Karpas-422 (cell line): ENCODE measurements around the gene HLA-DRB1. TPM values are rescaled to one million over a fixed set of nuclear protein-coding genes. Genes with fewer than 3 reads are reported as not detected.

Source experiments
- DNase-seq: peaks from one replicate; pipeline ENCODE4 v3.0.0-alpha.2; 2015
- H2AFZ ChIP-seq: fragments of 200-600 bp; sonication (generic); 2 replicates; pipeline ENCODE4 v1.6.1; 2014; ENCODE audit warnings: antibody characterized with exemption, low read length, mixed read lengths
- H3K27ac ChIP-seq: fragments of 200-600 bp; sonication (generic); 2 replicates; pipeline ENCODE4 v1.5.1; 2014; ENCODE audit warnings: mild to moderate bottlenecking, low read length, moderate library complexity
- H3K27me3 ChIP-seq: fragments of 200-600 bp; sonication (generic); 2 replicates; pipeline ENCODE4 v1.6.1; 2014; ENCODE audit warnings: low read length, mixed read lengths
- H3K36me3 ChIP-seq: fragments of 200-600 bp; sonication (generic); 2 replicates; pipeline ENCODE4 v1.6.1; 2014; ENCODE audit warnings: low read length, mixed read lengths; ENCODE audit not compliant: insufficient read depth
- H3K4me1 ChIP-seq: fragments of 200-600 bp; sonication (generic); 2 replicates; pipeline ENCODE4 v1.6.1; 2014; ENCODE audit warnings: mild to moderate bottlenecking, low read length, mixed read lengths
- H3K4me2 ChIP-seq: fragments of 200-600 bp; sonication (generic); 2 replicates; pipeline ENCODE4 v1.6.1; 2014; ENCODE audit warnings: low read length, low read depth, mild to moderate bottlenecking; ENCODE audit not compliant: poor library complexity, severe bottlenecking
- H3K4me3 ChIP-seq: fragments of 200-600 bp; sonication (generic); 2 replicates; pipeline ENCODE4 v1.5.1; 2014; ENCODE audit warnings: mild to moderate bottlenecking, antibody characterized with exemption, low read length, mixed read lengths
- H3K79me2 ChIP-seq: fragments of 200-600 bp; sonication (generic); 2 replicates; pipeline ENCODE4 v1.6.1; 2014; ENCODE audit warnings: mild to moderate bottlenecking, low read length, mixed read lengths
- H3K9ac ChIP-seq: fragments of 200-600 bp; sonication (generic); 2 replicates; pipeline ENCODE4 v1.6.0; 2014; ENCODE audit warnings: low read length
- H3K9me2 ChIP-seq: fragments of 200-600 bp; sonication (generic), shearing (Covaris generic); replicated peaks from 2 replicates; pipeline ENCODE4 v1.6.0; 2014; ENCODE audit warnings: mild to moderate bottlenecking, low read length, moderate library complexity; ENCODE audit not compliant: insufficient read depth
- H3K9me3 ChIP-seq: fragments of 300-700, 200-600 bp; sonication (generic); 2 replicates; pipeline ENCODE4 v1.6.1; 2014; ENCODE audit warnings: low read length, mixed read lengths
- H4K20me1 ChIP-seq: fragments of 200-600 bp; sonication (generic); 2 replicates; pipeline ENCODE4 v1.6.1; 2014; ENCODE audit warnings: mild to moderate bottlenecking, antibody characterized with exemption, low read length, low read depth; ENCODE audit not compliant: insufficient read depth
- total RNA-seq: library from RNA; depleted of rRNA; stranded (reverse); fragments of >200 nt; shearing (Covaris generic); gene quantifications from 2 replicates; pipeline ENCODE4 v1.2.3, GENCODE V29; 2014; ENCODE audit warnings: low replicate concordance

Gene HLA-DRB1
- total RNA-seq, 1 experiment from 2014 or later: 281 TPM

- no peak overlapping the region for H3K9ac ChIP-seq
- H4K20me1 ChIP-seq: no peaks in the 10 kb centered on the region
- no peaks in the 10 kb centered on the region for H3K36me3 ChIP-seq
- no peaks in the 10 kb centered on the region for H3K9me2 ChIP-seq
- no peaks in the 10 kb centered on the region for H3K79me2 ChIP-seq
- H3K9me3 ChIP-seq: no peaks in the 10 kb centered on the region
- no peak overlapping the region for H3K4me3 ChIP-seq
- H3K4me1 ChIP-seq: peaks cover 64% of the 10 kb centered on the region
- H2AFZ ChIP-seq: no peak overlapping the region
- no peak overlapping the region for H3K4me2 ChIP-seq
- DNase-seq: peak; percentile 17
- no peaks in the 10 kb centered on the region for H3K27me3 ChIP-seq
- peak overlapping the region; percentile 94; the same call in 1 of the 2 replicates for H3K27ac ChIP-seq
Measured at GRCh38 chr6:32566957-32567356, 22.7 kb downstream of the HLA-DRB1 start.

GRCh38 chr6:32565511-32565910 lies 24.1 kb downstream of the HLA-DRB1 start:
- no peaks in the 10 kb centered on the region for H4K20me1 ChIP-seq
- H3K9me2 ChIP-seq: no peaks in the 10 kb centered on the region
- DNase-seq: peak; percentile 90
- peak overlapping the region; percentile 94 for H3K27ac ChIP-seq
- no peaks in the 10 kb centered on the region for H3K36me3 ChIP-seq
- H3K9me3 ChIP-seq: no peaks in the 10 kb centered on the region
- H3K79me2 ChIP-seq: no peaks in the 10 kb centered on the region
- peaks cover 67% of the 10 kb centered on the region for H3K4me1 ChIP-seq
- no peaks in the 10 kb centered on the region for H3K27me3 ChIP-seq
- H2AFZ ChIP-seq: no peak overlapping the region
- peak overlapping the region; percentile 22; the same call in 1 of the 2 replicates for H3K4me3 ChIP-seq
- peak overlapping the region; percentile 63 for H3K4me2 ChIP-seq
- H3K9ac ChIP-seq: peak overlapping the region; percentile 53; the same call in 1 of the 2 replicates

GRCh38 chr6:32562940-32563339 lies 26.7 kb downstream of the HLA-DRB1 start:
- no peak overlapping the region for H3K9ac ChIP-seq
- H4K20me1 ChIP-seq: no peaks in the 10 kb centered on the region
- H3K9me3 ChIP-seq: no peaks in the 10 kb centered on the region
- no peaks in the 10 kb centered on the region for H3K79me2 ChIP-seq
- H2AFZ ChIP-seq: peak overlapping the region; percentile 84
- H3K36me3 ChIP-seq: no peaks in the 10 kb centered on the region
- H3K4me1 ChIP-seq: peaks cover 62% of the 10 kb centered on the region
- no peak overlapping the region for H3K4me3 ChIP-seq
- H3K27me3 ChIP-seq: no peaks in the 10 kb centered on the region
- no peak overlapping the region for H3K4me2 ChIP-seq
- H3K9me2 ChIP-seq: no peaks in the 10 kb centered on the region
- no peak overlapping the region for H3K27ac ChIP-seq
- no peak for DNase-seq

- Histone ChIP-seq H3K27ac (no peak overlapping the region), H3K4me2 (no peak overlapping the region), H3K36me3 (no peaks in the 10 kb centered on the region), H3K9me3 (no peaks in the 10 kb centered on the region), H3K9me2 (no peaks in the 10 kb centered on the region), H3K79me2 (no peaks in the 10 kb centered on the region), H3K27me3 (no peaks in the 10 kb centered on the region), H3K9ac (no peak overlapping the region), H3K4me3 (no peak overlapping the region), H4K20me1 (no peaks in the 10 kb centered on the region), H2AFZ (no peak overlapping the region), H3K4me1 (peaks cover 46% of the 10 kb centered on the region)
- no peak for DNase-seq
Measured at GRCh38 chr6:32559747-32560146, 29.9 kb downstream of the HLA-DRB1 start.

GRCh38 chr6:32558426-32559057 lies 31.1 kb downstream of the HLA-DRB1 start:
- no peak overlapping the region for H3K4me3 ChIP-seq
- no peaks in the 10 kb centered on the region for H3K79me2 ChIP-seq

GRCh38 chr6:32554116-32554965 lies 35.3 kb downstream of the HLA-DRB1 start:
- Histone ChIP-seq H3K27ac (no peak overlapping the region), H3K27me3 (no peaks in the 10 kb centered on the region), H3K4me1 (peaks cover 31% of the 10 kb centered on the region), H3K4me3 (no peak overlapping the region), H3K79me2 (no peaks in the 10 kb centered on the region), H4K20me1 (no peaks in the 10 kb centered on the region), H3K36me3 (no peaks in the 10 kb centered on the region), H3K9ac (no peak overlapping the region), H2AFZ (no peak overlapping the region), H3K9me2 (no peaks in the 10 kb centered on the region), H3K9me3 (no peaks in the 10 kb centered on the region), H3K4me2 (no peak overlapping the region)
- no peak for DNase-seq

More at GRCh38 chr6:32558426-32559057, 31.1 kb downstream of the HLA-DRB1 start:
- Histone ChIP-seq H3K9me3 (no peaks in the 10 kb centered on the region), H3K4me1 (peaks cover 46% of the 10 kb centered on the region), H3K27ac (no peak overlapping the region), H3K27me3 (no peaks in the 10 kb centered on the region), H4K20me1 (no peaks in the 10 kb centered on the region), H3K9me2 (no peaks in the 10 kb centered on the region), H3K9ac (no peak overlapping the region), H3K4me2 (no peak overlapping the region), H3K36me3 (no peaks in the 10 kb centered on the region), H2AFZ (no peak overlapping the region)
- DNase-seq: no peak

GRCh38 chr6:32553037-32553742 lies 36.5 kb downstream of the HLA-DRB1 start:
- Histone ChIP-seq H3K27ac (no peak overlapping the region), H3K9ac (no peak overlapping the region), H4K20me1 (no peaks in the 10 kb centered on the region), H3K27me3 (no peaks in the 10 kb centered on the region), H3K79me2 (no peaks in the 10 kb centered on the region), H3K9me2 (no peaks in the 10 kb centered on the region), H3K9me3 (no peaks in the 10 kb centered on the region), H3K4me1 (peaks cover 22% of the 10 kb centered on the region), H2AFZ (no peak overlapping the region), H3K4me3 (no peak overlapping the region), H3K4me2 (no peak overlapping the region), H3K36me3 (no peaks in the 10 kb centered on the region)
- no peak for DNase-seq

- no peaks in the 10 kb centered on the region for H3K9me2 ChIP-seq
- H3K79me2 ChIP-seq: no peaks in the 10 kb centered on the region
- H3K4me1 ChIP-seq: peaks cover 22% of the 10 kb centered on the region
- H3K9ac ChIP-seq: no peak overlapping the region
- H3K27me3 ChIP-seq: no peaks in the 10 kb centered on the region
- no peaks in the 10 kb centered on the region for H4K20me1 ChIP-seq
- no peaks in the 10 kb centered on the region for H3K9me3 ChIP-seq
- H3K27ac ChIP-seq: no peak overlapping the region
- H3K36me3 ChIP-seq: no peaks in the 10 kb centered on the region
- H3K4me3 ChIP-seq: no peak overlapping the region
- DNase-seq: no peak
- H2AFZ ChIP-seq: no peak overlapping the region
- no peak overlapping the region for H3K4me2 ChIP-seq
Measured at GRCh38 chr6:32551410-32551809, 38.2 kb downstream of the HLA-DRB1 start.
